22Rv1 (cell line): ENCODE results near the gene ACOXL.

Experiments
- ZFX ChIP-seq: fragments of 450-650 bp; IDR thresholded peaks from 2 replicates; pipeline ENCODE4 v1.6.1; 2017; ENCODE audit warnings: antibody characterized with exemption, borderline replicate concordance
- TF ChIP-seq, protein P1 (sequence below): fragments of 450-650 bp; IDR thresholded peaks from 2 replicates; pipeline ENCODE4 v1.5.1; 2017; ENCODE audit warnings: mild to moderate bottlenecking

- TF ChIP-seq, protein P1, sequence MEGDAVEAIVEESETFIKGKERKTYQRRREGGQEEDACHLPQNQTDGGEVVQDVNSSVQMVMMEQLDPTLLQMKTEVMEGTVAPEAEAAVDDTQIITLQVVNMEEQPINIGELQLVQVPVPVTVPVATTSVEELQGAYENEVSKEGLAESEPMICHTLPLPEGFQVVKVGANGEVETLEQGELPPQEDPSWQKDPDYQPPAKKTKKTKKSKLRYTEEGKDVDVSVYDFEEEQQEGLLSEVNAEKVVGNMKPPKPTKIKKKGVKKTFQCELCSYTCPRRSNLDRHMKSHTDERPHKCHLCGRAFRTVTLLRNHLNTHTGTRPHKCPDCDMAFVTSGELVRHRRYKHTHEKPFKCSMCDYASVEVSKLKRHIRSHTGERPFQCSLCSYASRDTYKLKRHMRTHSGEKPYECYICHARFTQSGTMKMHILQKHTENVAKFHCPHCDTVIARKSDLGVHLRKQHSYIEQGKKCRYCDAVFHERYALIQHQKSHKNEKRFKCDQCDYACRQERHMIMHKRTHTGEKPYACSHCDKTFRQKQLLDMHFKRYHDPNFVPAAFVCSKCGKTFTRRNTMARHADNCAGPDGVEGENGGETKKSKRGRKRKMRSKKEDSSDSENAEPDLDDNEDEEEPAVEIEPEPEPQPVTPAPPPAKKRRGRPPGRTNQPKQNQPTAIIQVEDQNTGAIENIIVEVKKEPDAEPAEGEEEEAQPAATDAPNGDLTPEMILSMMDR: no peak
- TF ChIP-seq ZFX: no peak
These were observed 42.0 kb upstream of the ACOXL start for GRCh38 chr2:110690083-110690965.
